GM18498 (cell line): ENCODE results near the gene ZFAND6.

Source experiments
- ATAC-seq: cut with Tn5 transposase; IDR thresholded peaks from one replicate; pipeline ENCODE4 v1.9.1; 2021; ENCODE audit warnings: mild to moderate bottlenecking, moderate library complexity; ENCODE audit not compliant: unreplicated experiment

ZFAND6 gene

GRCh38 chr15:80185152-80185551 lies 125.7 kb downstream of the ZFAND6 start:
- ATAC-seq = no peak

- no peak for ATAC-seq
Observed at GRCh38 chr15:80186066-80186465, 126.6 kb downstream of the ZFAND6 start.

- ATAC-seq = no peak
Observed at GRCh38 chr15:80186597-80186996, 127.1 kb downstream of the ZFAND6 start.
